OCI-LY7 (cell line): ENCODE measurements around the gene DHCR24. TPM values are rescaled to one million over a fixed set of nuclear protein-coding genes. Genes with fewer than 3 reads are reported as not detected.

ENCODE experiments used
- BruUV-seq: library from RNA; stranded (reverse); fragments of 400-500 nt; replicated peaks from 2 replicates; lab custom pipeline; 2021; lab: Mats Ljungman, UMichigan
- CTCF ChIA-PET: fragments of 300-600 bp; sonication (Branson Sonifier 250); formaldehyde crosslinking; loops from one replicate; lab custom pipeline; 2022; ENCODE audit warnings: antibody characterized with exemption; ENCODE audit not compliant: unreplicated experiment; lab: Charles Lee
- POLR2A ChIA-PET: fragments of 300-600 bp; sonication (Branson Sonifier 250); formaldehyde crosslinking; loops from one replicate; lab custom pipeline; 2022; ENCODE audit warnings: antibody characterized with exemption; lab: Charles Lee
- DNase-seq: peaks from one replicate; pipeline ENCODE4 v3.0.0-alpha.2; 2015; ENCODE audit warnings: low spot score
- H2AFZ ChIP-seq: fragments of 200-600 bp; sonication (generic), shearing (Covaris generic); 2 replicates; pipeline ENCODE4 v1.6.1; 2014; ENCODE audit warnings: mild to moderate bottlenecking, antibody characterized with exemption, low read length, moderate library complexity
- H3K27ac ChIP-seq: fragments of 200-600 bp; sonication (generic); 2 replicates; pipeline ENCODE4 v1.5.1; 2014; ENCODE audit warnings: mixed run types, low read depth, mild to moderate bottlenecking, moderate library complexity, low read length, inconsistent platforms; ENCODE audit not compliant: poor library complexity, severe bottlenecking
- H3K36me3 ChIP-seq: fragments of 200-600 bp; sonication (generic); 2 replicates; pipeline ENCODE4 v1.6.1; 2014; ENCODE audit warnings: mild to moderate bottlenecking, antibody characterized with exemption, low read length, moderate library complexity, mixed read lengths; ENCODE audit not compliant: insufficient read depth
- H3K4me1 ChIP-seq: fragments of 200-600 bp; sonication (generic); 2 replicates; pipeline ENCODE4 v1.5.1; 2014; ENCODE audit warnings: mild to moderate bottlenecking, low read length; ENCODE audit not compliant: insufficient read depth, poor library complexity, severe bottlenecking
- H3K4me2 ChIP-seq: fragments of 200-600 bp; sonication (generic); 2 replicates; pipeline ENCODE4 v1.6.1; 2014; ENCODE audit warnings: mild to moderate bottlenecking, low read length
- H3K4me3 ChIP-seq: fragments of 200-600 bp; sonication (generic); 2 replicates; pipeline ENCODE4 v1.5.1; 2014; ENCODE audit warnings: mild to moderate bottlenecking, low read depth, low read length; ENCODE audit not compliant: poor library complexity, severe bottlenecking
- H3K79me2 ChIP-seq: fragments of 200-600 bp; sonication (generic); 2 replicates; pipeline ENCODE4 v1.6.1; 2016; ENCODE audit warnings: low read depth, mild to moderate bottlenecking, low read length, moderate library complexity, mixed read lengths; ENCODE audit not compliant: insufficient read depth
- H3K9me2 ChIP-seq: fragments of 200-600 bp; sonication (generic); 2 replicates; pipeline ENCODE4 v1.6.1; 2016; ENCODE audit warnings: mild to moderate bottlenecking, low read length, mixed read lengths; ENCODE audit not compliant: insufficient read depth
- H3K9me3 ChIP-seq: fragments of 200-600 bp; sonication (generic); 2 replicates; pipeline ENCODE4 v1.6.1; 2014; ENCODE audit warnings: mild to moderate bottlenecking, mixed run types, low read length, mixed read lengths
- H4K20me1 ChIP-seq: fragments of 200-600 bp; sonication (generic); 2 replicates; pipeline ENCODE4 v1.6.1; 2014; ENCODE audit warnings: mild to moderate bottlenecking, antibody characterized with exemption, low read length, moderate library complexity, mixed read lengths; ENCODE audit not compliant: insufficient read depth
- CTCF ChIP-seq: fragments of 200-600 bp; sonication (generic); conservative IDR thresholded peaks from 2 replicates; pipeline ENCODE4 v1.5.1; 2014; ENCODE audit warnings: mild to moderate bottlenecking, antibody characterized with exemption, low read length, moderate library complexity, mixed read lengths
- EZH2phosphoT487 ChIP-seq: fragments of 200-600 bp; sonication (generic); IDR thresholded peaks from 2 replicates; pipeline ENCODE4 v1.6.1; 2018; ENCODE audit warnings: low read depth, borderline replicate concordance, mild to moderate bottlenecking, mixed run types, antibody characterized with exemption, low read length, moderate library complexity, mixed read lengths
- intact Hi-C: fragments of 100-400 bp; cut with micrococcal nuclease; formaldehyde crosslinking; loops from one replicate; pipeline ENCODE4 v1.10.0; 2022; ENCODE audit not compliant: unreplicated experiment
- total RNA-seq, 2 experiments: library from RNA; depleted of rRNA in 1 of 2; stranded (reverse); fragments of >200 nt in 1 of 2; shearing (Covaris generic) in 1 of 2; gene quantifications; 2 replicates each; pipeline ENCODE4 v1.2.3, GENCODE V29; 2014 to 2022

DHCR24 gene
- total RNA-seq, 2 experiments from 2014 or later: 45.7 to 93.6 TPM

DNA sequence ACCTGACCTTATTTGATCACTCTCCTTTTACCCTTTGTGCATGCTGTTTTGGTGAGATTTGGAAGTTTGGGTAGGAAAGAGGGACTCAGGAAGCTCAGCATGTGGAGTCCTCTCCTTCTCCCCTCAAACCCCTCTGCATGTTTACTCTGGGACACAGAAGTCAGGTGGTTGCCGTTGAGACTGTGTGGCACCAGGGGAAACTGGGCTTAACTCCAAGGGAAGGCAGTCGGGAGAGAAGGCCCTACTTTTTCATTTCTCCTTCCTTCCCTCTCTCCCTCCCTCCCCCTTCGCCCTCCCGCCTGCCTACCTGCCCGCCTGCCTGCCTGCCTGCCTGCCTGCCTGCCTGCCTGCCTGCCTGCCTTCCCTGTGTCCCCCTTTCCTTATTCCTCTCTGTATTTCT, 51.0 kb downstream of the DHCR24 start:
- Histone ChIP-seq H3K9me2 (no peaks in the 10 kb centered on the region), H3K4me3 (no peak overlapping the region), H3K9me3 (no peaks in the 10 kb centered on the region), H2AFZ (no peak overlapping the region), H3K79me2 (no peaks in the 10 kb centered on the region), H3K27ac (no peak overlapping the region), H3K4me2 (no peak overlapping the region), H3K36me3 (no peaks in the 10 kb centered on the region), H3K4me1 (no peaks in the 10 kb centered on the region), H4K20me1 (no peaks in the 10 kb centered on the region)
- TF ChIP-seq EZH2phosphoT487 (no peak), CTCF (no peak)
- DNase-seq: no peak
- no TSS peak for BruUV-seq
- ChIA-PET CTCF (no interaction called here), POLR2A (no interaction called here)
- intact Hi-C loops: no loop called here

DNA sequence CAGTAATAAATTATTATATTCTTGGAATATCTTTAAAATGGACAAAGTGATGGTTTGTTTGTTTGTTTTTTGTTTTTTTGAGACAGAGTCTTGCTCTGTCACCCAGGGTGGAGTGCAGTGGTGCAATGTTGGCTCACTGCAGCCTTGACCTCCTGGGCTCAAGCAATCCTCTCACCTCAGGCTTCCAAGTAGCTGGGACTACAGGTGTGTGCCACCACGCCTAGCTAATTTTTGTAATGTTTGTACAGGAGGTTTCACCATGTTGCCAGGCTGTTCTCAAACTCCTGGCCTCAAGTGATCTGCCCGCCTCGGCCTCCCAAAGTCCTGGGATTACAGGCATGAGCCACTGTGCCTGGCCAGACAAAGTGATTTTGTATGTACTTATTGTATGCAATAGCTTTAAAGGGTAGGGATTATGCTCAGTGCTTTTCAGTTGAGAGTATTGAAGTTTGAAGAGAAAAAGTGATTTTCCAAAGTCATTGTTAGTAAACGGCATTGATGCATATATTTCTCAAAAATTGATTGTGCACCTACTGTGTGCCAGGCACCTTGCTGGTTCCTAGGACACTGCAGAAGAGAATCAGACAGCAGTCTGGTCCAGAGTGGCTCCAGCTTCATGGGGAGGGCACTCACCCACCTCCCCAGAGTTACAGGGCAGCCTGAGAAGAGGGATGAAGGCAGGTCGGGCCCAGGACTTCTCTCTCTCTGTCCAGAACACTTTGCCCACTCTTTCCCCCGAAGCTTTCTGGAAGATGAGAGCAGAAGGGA, 51.7 kb downstream of the DHCR24 start:
- POLR2A ChIA-PET: no interaction called here
- no peaks in the 10 kb centered on the region for H3K9me3 ChIP-seq
- no peak overlapping the region for H3K4me3 ChIP-seq
- H3K4me2 ChIP-seq: no peak overlapping the region
- H3K27ac ChIP-seq: no peak overlapping the region
- TF ChIP-seq CTCF (no peak), EZH2phosphoT487 (no peak)
- no peaks in the 10 kb centered on the region for H3K79me2 ChIP-seq
- BruUV-seq: no TSS peak
- H4K20me1 ChIP-seq: no peaks in the 10 kb centered on the region
- intact Hi-C loops: no loop called here
- no peaks in the 10 kb centered on the region for H3K36me3 ChIP-seq
- H3K4me1 ChIP-seq: no peaks in the 10 kb centered on the region
- H3K9me2 ChIP-seq: no peaks in the 10 kb centered on the region
- H2AFZ ChIP-seq: no peak overlapping the region
- CTCF ChIA-PET: no interaction called here
- DNase-seq: no peak

DNA sequence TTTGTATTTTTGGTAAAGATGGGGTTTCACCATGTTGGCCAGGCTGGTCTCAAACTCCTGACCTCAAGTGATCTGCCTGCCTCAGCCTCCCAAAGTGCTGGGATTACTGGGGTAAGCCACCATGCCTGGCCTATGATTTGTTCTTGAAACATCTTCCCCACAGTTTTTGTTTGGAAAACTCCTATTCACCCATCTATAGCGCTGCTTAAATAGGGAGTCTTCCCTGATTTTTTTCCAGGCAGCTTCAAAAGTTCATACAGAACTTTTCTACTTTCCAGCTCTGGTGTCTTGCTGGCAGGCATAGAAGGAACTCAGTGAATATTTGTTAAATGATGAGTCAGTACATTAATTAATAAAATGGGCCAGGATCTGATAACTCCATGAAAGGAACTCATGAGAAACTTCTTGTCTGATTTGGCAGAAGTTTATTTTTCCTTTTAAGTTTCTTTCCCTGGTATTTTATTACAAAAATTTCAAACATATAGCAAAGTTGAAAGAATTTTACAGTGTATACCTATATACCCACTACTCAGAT, 52.9 kb downstream of the DHCR24 start:
- H4K20me1 ChIP-seq: no peaks in the 10 kb centered on the region
- H3K9me2 ChIP-seq: no peaks in the 10 kb centered on the region
- POLR2A ChIA-PET: no interaction called here
- DNase-seq: no peak
- H3K27ac ChIP-seq: no peak overlapping the region
- no peak overlapping the region for H2AFZ ChIP-seq
- no peaks in the 10 kb centered on the region for H3K9me3 ChIP-seq
- intact Hi-C loops: no loop called here
- no TSS peak for BruUV-seq
- no peaks in the 10 kb centered on the region for H3K36me3 ChIP-seq
- no peaks in the 10 kb centered on the region for H3K79me2 ChIP-seq
- no peak overlapping the region for H3K4me3 ChIP-seq
- TF ChIP-seq EZH2phosphoT487: no peak
- TF ChIP-seq CTCF: no peak
- CTCF ChIA-PET: no interaction called here
- no peak overlapping the region for H3K4me2 ChIP-seq
- H3K4me1 ChIP-seq: no peaks in the 10 kb centered on the region
